Measurements from ENCODE around the gene TACC2. TPM values are rescaled to one million over a fixed set of nuclear protein-coding genes. Genes with fewer than 3 reads are reported as not detected.
A peak's percentile ranks its signal among the peaks of the same experiment; 100 is the strongest.

The TACC2 gene
- total RNA-seq, 4 donors from 2014 or later: 31.0 to 52.5 (median 42.2) TPM

DNA sequence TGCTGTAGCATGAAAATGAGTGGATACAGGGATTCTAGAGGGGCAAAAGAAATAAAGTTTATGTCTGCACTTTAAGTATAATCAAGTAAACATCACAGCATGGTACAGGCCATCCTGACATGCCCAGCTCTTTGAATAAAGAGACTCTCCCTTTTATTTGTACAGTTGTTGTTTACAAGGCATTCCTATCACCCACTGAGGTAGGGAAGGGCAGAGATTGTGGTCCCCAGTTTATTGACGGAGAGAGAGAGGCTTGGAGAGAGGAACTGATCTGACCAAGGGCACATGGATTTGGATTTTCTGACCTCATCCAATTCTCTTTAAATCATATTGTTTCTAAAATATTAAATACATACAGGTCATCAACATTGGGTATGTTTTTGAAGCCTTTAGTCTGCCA is 53.9 kb downstream of the TACC2 start:
- no peak for DNase-seq (ENCODE audit: low spot score in 2 of 2)
- TF ChIP-seq POLR2A (IDR thresholded peaks at IDR 0.05) (no peak), EP300 (IDR thresholded peaks at IDR 0.05) (no peak)
- TF ChIP-seq, protein P1, sequence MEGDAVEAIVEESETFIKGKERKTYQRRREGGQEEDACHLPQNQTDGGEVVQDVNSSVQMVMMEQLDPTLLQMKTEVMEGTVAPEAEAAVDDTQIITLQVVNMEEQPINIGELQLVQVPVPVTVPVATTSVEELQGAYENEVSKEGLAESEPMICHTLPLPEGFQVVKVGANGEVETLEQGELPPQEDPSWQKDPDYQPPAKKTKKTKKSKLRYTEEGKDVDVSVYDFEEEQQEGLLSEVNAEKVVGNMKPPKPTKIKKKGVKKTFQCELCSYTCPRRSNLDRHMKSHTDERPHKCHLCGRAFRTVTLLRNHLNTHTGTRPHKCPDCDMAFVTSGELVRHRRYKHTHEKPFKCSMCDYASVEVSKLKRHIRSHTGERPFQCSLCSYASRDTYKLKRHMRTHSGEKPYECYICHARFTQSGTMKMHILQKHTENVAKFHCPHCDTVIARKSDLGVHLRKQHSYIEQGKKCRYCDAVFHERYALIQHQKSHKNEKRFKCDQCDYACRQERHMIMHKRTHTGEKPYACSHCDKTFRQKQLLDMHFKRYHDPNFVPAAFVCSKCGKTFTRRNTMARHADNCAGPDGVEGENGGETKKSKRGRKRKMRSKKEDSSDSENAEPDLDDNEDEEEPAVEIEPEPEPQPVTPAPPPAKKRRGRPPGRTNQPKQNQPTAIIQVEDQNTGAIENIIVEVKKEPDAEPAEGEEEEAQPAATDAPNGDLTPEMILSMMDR (IDR thresholded peaks at IDR 0.05): no peak
- no peaks in the 10 kb centered on the region for H3K27me3 ChIP-seq
- peaks cover 0 to 12% (median 0%) of the 10 kb centered on the region in 4 donors for H3K4me1 ChIP-seq
- H3K36me3 ChIP-seq: no peaks in the 10 kb centered on the region
- H3K9me3 ChIP-seq: no peaks in the 10 kb centered on the region
- H3K4me3 ChIP-seq: no peak overlapping the region
- WGBS, 2 donors: 82 to 84% methylated on average over 1 of the region's 1 CpG
- H3K27ac ChIP-seq: no peak overlapping the region

DNA sequence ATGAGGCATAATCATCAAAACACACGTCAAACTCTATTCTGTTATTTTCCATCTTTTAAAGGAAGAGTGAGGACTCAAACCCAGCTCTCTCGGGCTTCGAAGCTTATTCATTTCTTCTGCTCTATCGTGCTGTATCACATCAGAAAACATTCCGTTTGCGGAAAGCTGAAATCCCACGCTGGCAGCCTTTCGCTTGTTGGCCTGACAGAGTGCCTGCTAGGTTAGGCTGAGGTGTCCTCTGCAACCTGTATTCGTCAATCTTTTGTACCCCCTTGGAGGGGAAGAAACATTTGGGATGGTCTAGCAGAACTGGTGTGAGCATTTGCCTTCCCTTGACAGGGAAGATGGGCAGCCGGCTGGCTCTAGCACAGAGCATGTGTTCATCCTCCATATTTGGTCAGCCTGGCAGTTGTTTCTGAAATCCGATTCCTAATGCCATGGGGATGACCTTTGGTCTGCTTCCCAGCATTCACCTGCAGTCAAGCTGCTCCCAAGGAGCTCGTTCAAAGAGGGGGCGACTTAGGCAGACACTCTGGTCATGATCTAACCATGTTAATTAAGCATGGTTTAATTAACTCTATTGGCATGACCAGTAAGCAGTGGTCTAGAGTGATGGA is 55.2 kb downstream of the TACC2 start:
- 48 to 59% methylated on average over 13 of the region's 13 CpGs for WGBS, 2 donors
- peak in 1 of 2 donors; percentile 33 for DNase-seq (ENCODE audit: low spot score in 2 of 2)
- H3K4me3 ChIP-seq: peak overlapping the region in 1 of 4 donors; percentile 18

DNA sequence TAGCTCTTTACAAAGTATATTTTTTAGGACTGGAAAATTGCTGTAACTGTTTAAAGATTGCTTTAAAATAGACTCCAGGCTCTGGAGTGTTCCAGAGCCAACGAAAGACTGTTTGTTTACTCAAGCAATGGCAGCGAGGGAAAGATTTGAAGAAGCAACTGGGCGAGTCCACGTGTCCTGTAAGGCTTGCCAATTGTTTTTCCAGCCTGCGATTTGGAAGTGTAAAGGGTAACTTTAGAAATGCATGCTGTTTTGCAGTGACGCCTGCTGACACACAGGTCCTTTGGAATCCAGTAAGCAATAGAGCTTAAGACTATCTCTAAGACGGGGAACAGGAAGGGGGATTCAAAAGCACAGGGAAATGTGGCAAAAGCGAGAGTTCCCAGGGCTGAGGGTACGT is 55.8 kb downstream of the TACC2 start:
- no peaks in the 10 kb centered on the region for H3K36me3 ChIP-seq
- peak overlapping the region in 1 of 4 donors; percentile 35 for H3K27ac ChIP-seq
- H3K9me3 ChIP-seq: no peaks in the 10 kb centered on the region
- WGBS, 2 donors: 29 to 31% methylated on average over 9 of the region's 9 CpGs
- no peaks in the 10 kb centered on the region for H3K27me3 ChIP-seq
- DNase-seq (ENCODE audit: low spot score in 2 of 2): peak in 1 of 2 donors; percentile 21
- TF ChIP-seq, protein P1 (IDR thresholded peaks at IDR 0.05): no peak
- no peak for TF ChIP-seq EP300 (IDR thresholded peaks at IDR 0.05)
- peaks cover 0 to 12% (median 0%) of the 10 kb centered on the region in 4 donors for H3K4me1 ChIP-seq
- peak overlapping the region in 1 of 4 donors; percentile 18 for H3K4me3 ChIP-seq

More for the DNA sequence above, 55.2 kb downstream of the TACC2 start:
- Histone ChIP-seq H3K36me3 (no peaks in the 10 kb centered on the region), H3K4me1 (peaks cover 0 to 12% (median 0%) of the 10 kb centered on the region in 4 donors), H3K27ac (peak overlapping the region in 2 of 4 donors; percentile 15 to 35), H3K9me3 (no peaks in the 10 kb centered on the region), H3K27me3 (no peaks in the 10 kb centered on the region)
- TF ChIP-seq, protein P1 (IDR thresholded peaks at IDR 0.05): no peak
- TF ChIP-seq POLR2A (IDR thresholded peaks at IDR 0.05): no peak
- TF ChIP-seq EP300 (IDR thresholded peaks at IDR 0.05): no peak

DNA sequence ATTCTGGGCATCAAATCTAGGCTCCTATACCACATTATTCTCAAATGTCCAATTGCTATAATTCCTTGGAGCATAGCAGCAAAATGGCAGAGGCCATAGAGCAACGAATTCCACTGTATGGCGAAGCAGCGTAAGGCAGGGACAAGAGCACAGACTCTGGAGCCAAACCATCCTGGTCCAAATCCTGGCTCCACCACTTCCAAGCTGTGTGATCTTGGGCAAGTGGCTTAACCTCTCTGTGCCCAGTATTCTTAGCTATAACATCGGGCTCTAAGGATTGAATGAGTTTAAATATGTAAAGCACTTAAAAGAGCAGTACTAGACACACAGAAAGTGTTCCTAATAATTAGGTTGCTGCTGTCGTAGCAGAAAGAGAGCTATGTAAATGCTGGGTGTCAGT is 56.2 kb downstream of the TACC2 start:
- Histone ChIP-seq H3K4me1 (peaks cover 0 to 12% (median 0%) of the 10 kb centered on the region in 4 donors), H3K4me3 (no peak overlapping the region), H3K27me3 (no peaks in the 10 kb centered on the region), H3K36me3 (no peaks in the 10 kb centered on the region), H3K9me3 (no peaks in the 10 kb centered on the region), H3K27ac (no peak overlapping the region)
- DNase-seq (ENCODE audit: low spot score in 2 of 2): no peak
- TF ChIP-seq EP300 (IDR thresholded peaks at IDR 0.05) (no peak), POLR2A (IDR thresholded peaks at IDR 0.05) (no peak)
- TF ChIP-seq, protein P1 (IDR thresholded peaks at IDR 0.05): no peak
- WGBS, 2 donors: 84 to 89% methylated on average over 5 of the region's 5 CpGs

DNA sequence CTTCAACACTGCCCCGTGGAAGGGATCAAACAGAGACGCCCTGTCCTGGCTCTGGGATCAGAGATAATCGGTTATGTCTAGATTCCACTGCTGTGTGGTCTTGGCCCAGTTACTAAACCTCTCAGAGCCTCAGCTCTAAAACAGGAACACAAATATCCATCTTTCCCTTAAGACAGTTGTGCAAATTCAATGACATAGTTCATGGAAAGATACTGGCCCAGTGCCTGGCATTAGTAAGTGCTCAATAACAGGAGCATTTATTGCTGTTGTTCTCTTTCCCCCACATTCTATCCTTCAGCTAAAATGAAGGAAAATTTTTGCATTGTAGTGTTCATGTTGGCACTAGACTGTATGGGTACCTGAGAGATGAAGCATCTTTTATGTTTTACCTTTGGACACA is 58.6 kb downstream of the TACC2 start:
- WGBS, 2 donors: 74 to 76% methylated on average over 3 of the region's 3 CpGs
- TF ChIP-seq EP300 (IDR thresholded peaks at IDR 0.05) (no peak), POLR2A (IDR thresholded peaks at IDR 0.05) (no peak)
- TF ChIP-seq, protein P1 (IDR thresholded peaks at IDR 0.05): no peak
- Histone ChIP-seq H3K4me3 (no peak overlapping the region), H3K27me3 (no peaks in the 10 kb centered on the region), H3K27ac (no peak overlapping the region), H3K9me3 (no peaks in the 10 kb centered on the region), H3K36me3 (no peaks in the 10 kb centered on the region), H3K4me1 (peaks cover 0 to 25% (median 9%) of the 10 kb centered on the region in 4 donors)
- DNase-seq (ENCODE audit: low spot score in 2 of 2): no peak

Data from tibial nerve (tissue), 4 donors.